Stimulated activated CD4-positive, alpha-beta T cell treated with anti-CD3 and anti-CD28 coated beads, Interleukin-2, amount 100 ng/mL, for 24 hours (primary cell): ENCODE measurements around the gene PLCB1.

Source experiments
- DNase-seq, 2 donors: peaks; one replicate each; pipeline ENCODE4 v3.0.0-alpha.2; 2020

PLCB1 gene

GRCh38 chr20:8305449-8305978 is 173.4 kb downstream of the PLCB1 start:
- DNase-seq, result peak; percentile 61 to 63

GRCh38 chr20:8306937-8307336 is 174.9 kb downstream of the PLCB1 start:
- DNase-seq, result no peak

GRCh38 chr20:8309634-8310033 is 177.6 kb downstream of the PLCB1 start:
- DNase-seq, result no peak

GRCh38 chr20:8310618-8311017 is 178.6 kb downstream of the PLCB1 start:
- no peak for DNase-seq

- DNase-seq, result no peak
Measured at GRCh38 chr20:8313073-8313472, 181.0 kb downstream of the PLCB1 start.

GRCh38 chr20:8315639-8316573 is 183.8 kb downstream of the PLCB1 start:
- DNase-seq, result no peak

- no peak for DNase-seq
Measured at GRCh38 chr20:8317448-8317847, 185.4 kb downstream of the PLCB1 start.

GRCh38 chr20:8318965-8319625 is 187.0 kb downstream of the PLCB1 start:
- no peak for DNase-seq

GRCh38 chr20:8320306-8320705 is 188.2 kb downstream of the PLCB1 start:
- DNase-seq, result no peak

GRCh38 chr20:8321001-8321400 is 188.9 kb downstream of the PLCB1 start:
- DNase-seq, result no peak

- DNase-seq, result no peak
Measured at GRCh38 chr20:8322662-8323217, 190.7 kb downstream of the PLCB1 start.

GRCh38 chr20:8326191-8326590 is 194.1 kb downstream of the PLCB1 start:
- DNase-seq, result no peak

- no peak for DNase-seq
Measured at GRCh38 chr20:8326899-8327298, 194.8 kb downstream of the PLCB1 start.

GRCh38 chr20:8328189-8328588 is 196.1 kb downstream of the PLCB1 start:
- no peak for DNase-seq

- DNase-seq, result no peak
Measured at GRCh38 chr20:8330319-8330784, 198.3 kb downstream of the PLCB1 start.

- no peak for DNase-seq
Measured at GRCh38 chr20:8330785-8331695, 199.0 kb downstream of the PLCB1 start.

GRCh38 chr20:8331740-8332412 is 199.8 kb downstream of the PLCB1 start:
- DNase-seq, result no peak

GRCh38 chr20:8334641-8335040 is 202.6 kb downstream of the PLCB1 start:
- no peak for DNase-seq

- DNase-seq, result no peak
Measured at GRCh38 chr20:8335059-8335458, 203.0 kb downstream of the PLCB1 start.

- DNase-seq, result no peak
Measured at GRCh38 chr20:8335495-8336195, 203.6 kb downstream of the PLCB1 start.

- DNase-seq, result no peak
Measured at GRCh38 chr20:8339349-8339748, 207.3 kb downstream of the PLCB1 start.
